KOPT-K1 (cell line): ENCODE data around the gene DMBT1.

ENCODE experiments used
- H3K27ac ChIP-seq: fragments of 200-600 bp; sonication (generic); 2 replicates; pipeline ENCODE4 v1.5.1; 2016; ENCODE audit warnings: antibody characterized with exemption, mild to moderate bottlenecking, low read depth, low read length; ENCODE audit not compliant: poor library complexity, severe bottlenecking
- H3K36me3 ChIP-seq: fragments of 200-600 bp; sonication (generic); 2 replicates; pipeline ENCODE4 v1.5.1; 2017; ENCODE audit warnings: antibody characterized with exemption, mild to moderate bottlenecking, low read length, moderate library complexity; ENCODE audit not compliant: insufficient read depth
- H3K9me3 ChIP-seq: fragments of 200-600 bp; sonication (generic); 2 replicates; pipeline ENCODE4 v1.5.1; 2017; ENCODE audit warnings: antibody characterized with exemption, low read length, mild to moderate bottlenecking; ENCODE audit not compliant: insufficient read depth, poor library complexity, severe bottlenecking

DMBT1 gene

DNA sequence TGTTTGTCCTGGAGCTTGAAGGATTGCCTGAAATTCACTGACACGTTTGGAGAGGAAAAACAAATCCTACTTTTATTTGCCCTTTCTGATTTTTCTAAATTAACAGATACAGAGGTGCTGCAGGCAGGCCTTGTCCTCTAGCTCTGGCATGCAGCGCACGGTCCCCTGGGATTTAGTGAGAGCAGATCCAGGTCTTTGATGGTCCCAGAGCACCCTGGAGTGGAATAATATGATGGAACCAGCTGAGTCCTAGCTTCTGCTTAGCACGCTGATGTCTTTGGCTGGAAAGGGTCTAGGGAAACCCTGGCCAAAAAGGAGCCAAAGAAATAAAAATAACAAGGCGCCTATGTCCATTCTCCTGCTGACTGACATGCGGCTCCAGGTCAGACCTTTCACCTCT is 98.6 kb downstream of the DMBT1 start:
- H3K9me3 ChIP-seq: no peaks in the 10 kb centered on the region
- H3K36me3 ChIP-seq: no peaks in the 10 kb centered on the region
- H3K27ac ChIP-seq: no peak overlapping the region

DNA sequence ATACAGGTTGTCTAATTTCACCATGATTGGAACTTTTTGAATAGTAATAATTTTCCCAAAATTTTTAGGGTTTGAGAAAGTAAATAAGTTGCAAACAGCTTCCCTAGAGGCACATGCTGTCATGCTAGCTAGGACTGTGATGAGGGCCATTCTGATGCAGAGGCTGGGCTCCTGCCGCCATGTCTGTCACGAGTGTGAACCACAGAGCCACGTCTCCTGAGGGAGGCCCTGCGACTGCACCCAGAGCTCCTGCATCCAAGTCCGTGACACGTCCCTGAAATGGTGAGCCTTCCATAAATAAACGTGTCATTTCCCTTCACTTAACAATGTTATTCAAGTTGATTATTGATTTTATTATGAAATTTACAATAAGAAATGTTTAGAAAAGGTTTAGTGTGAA is 99.1 kb downstream of the DMBT1 start:
- H3K36me3 ChIP-seq: no peaks in the 10 kb centered on the region
- H3K27ac ChIP-seq: no peak overlapping the region
- H3K9me3 ChIP-seq: no peaks in the 10 kb centered on the region

GRCh38 chr10:122660696-122661095 is 100.1 kb downstream of the DMBT1 start:
- Histone ChIP-seq H3K27ac (no peak overlapping the region), H3K36me3 (no peaks in the 10 kb centered on the region), H3K9me3 (no peaks in the 10 kb centered on the region)

GRCh38 chr10:122662231-122662630 is 101.7 kb downstream of the DMBT1 start:
- H3K36me3 ChIP-seq: no peaks in the 10 kb centered on the region
- H3K27ac ChIP-seq: no peak overlapping the region
- H3K9me3 ChIP-seq: no peaks in the 10 kb centered on the region

- no peaks in the 10 kb centered on the region for H3K9me3 ChIP-seq
Observed at GRCh38 chr10:122663516-122664130, 103.1 kb downstream of the DMBT1 start.

DNA sequence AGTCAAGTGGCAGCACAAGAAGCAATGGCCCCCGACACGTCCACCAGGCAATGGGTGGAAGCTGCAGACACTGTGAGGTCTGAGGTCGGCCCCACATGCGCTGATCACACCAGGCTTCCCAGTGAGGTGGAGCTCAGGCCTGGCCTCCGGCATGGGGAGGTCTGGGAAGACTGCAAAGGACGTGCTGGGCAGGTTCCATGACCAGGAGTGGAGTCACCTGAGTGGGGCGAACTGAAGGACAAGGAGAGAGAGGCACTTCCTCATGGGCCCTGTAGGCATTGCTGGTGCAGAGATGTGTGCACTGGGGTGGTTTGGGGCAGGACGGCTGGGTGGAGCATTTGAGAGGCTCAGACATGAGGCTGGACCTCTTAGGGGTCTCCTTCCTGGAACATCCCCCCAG is 103.9 kb downstream of the DMBT1 start:
- no peaks in the 10 kb centered on the region for H3K9me3 ChIP-seq
- H3K36me3 ChIP-seq: no peaks in the 10 kb centered on the region
- no peak overlapping the region for H3K27ac ChIP-seq

More at GRCh38 chr10:122663516-122664130, 103.1 kb downstream of the DMBT1 start:
- Histone ChIP-seq H3K27ac (no peak overlapping the region), H3K36me3 (no peaks in the 10 kb centered on the region)

DNA sequence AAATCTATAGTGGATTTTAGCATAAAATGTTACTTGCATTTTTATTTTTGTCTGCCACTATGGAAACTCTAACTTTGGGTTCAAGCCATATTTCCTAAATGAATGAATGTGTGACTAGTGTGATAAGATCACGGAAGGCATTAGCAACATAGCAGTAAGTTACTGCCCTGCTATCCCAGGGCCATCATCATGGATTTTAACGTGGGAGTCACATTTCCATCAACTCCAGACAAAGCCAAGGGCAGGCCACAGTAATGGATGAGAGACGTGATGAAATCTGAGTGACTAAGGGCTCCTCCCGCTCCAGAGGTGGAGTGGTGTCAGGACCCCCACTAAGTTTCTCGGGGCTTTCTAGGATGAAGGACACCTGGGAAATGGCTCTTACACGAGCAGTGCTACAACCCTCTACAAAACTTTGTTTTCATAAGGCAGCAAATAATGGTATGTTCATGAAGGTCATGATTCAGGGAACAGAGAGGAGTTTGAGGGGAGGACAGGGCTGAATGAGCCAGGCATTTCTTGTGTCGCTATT is 104.8 kb downstream of the DMBT1 start:
- Histone ChIP-seq H3K27ac (no peak overlapping the region), H3K9me3 (no peaks in the 10 kb centered on the region), H3K36me3 (no peaks in the 10 kb centered on the region)

DNA sequence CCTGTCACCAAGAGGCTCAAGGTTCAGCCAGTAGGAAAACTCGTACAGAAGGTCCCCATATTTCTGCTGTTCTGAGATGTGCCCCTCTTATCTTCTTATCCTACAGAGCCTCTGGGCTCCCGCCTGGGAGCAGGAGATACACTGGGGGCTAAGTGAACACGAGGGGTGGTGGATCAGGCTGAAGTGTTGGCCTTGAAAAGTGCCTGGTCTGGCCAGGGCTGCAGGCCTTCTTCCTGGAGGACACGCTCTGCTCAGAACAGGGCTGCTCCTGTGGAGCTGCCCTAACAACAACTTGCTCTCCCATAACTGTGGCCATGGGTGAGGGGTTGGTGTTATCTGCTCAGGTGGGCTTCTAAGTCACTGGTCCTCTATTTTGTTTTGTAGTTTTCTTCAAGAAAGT is 105.4 kb downstream of the DMBT1 start:
- H3K9me3 ChIP-seq: no peaks in the 10 kb centered on the region
- H3K36me3 ChIP-seq: no peaks in the 10 kb centered on the region
- no peak overlapping the region for H3K27ac ChIP-seq

DNA sequence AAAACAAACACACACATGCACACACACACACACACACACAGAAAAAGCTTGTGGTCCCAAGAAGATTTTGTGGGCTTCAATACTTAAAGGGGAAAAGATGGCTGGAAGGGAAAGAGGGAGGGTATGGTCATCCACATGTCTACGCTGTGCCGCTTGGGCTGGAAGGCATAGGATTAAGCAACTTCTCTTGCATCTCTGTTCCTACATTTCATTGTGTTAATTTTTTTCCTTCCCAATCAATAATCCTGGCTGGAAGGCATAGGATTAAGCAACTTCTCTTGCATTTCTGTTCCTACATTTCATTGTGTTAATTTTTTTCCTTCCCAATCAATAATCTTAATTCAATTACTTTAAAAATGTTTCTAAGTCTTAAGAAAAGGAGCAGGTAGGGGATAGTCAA is 108.5 kb downstream of the DMBT1 start:
- Histone ChIP-seq H3K36me3 (no peaks in the 10 kb centered on the region), H3K9me3 (no peaks in the 10 kb centered on the region), H3K27ac (no peak overlapping the region)

DNA sequence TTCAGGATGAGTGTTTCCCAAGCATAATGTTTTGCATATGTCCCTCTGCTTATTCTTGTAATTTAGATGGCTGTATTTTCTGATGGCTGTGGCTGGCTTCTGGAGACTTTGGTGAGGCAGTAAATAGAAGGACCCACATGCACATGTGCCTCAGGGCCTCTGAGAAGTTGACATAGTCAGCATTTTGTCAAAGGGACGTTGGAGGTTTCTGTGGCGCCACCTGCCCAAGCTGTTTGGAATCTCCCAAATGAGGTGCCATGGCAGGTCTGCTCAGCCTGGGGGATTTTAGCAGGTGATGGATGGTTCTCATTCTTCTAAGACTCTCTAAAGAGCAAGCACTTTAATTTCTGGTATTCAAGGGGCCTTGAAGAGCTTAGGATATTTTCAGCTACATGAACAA is 109.3 kb downstream of the DMBT1 start:
- Histone ChIP-seq H3K36me3 (no peaks in the 10 kb centered on the region), H3K9me3 (no peaks in the 10 kb centered on the region), H3K27ac (no peak overlapping the region)

DNA sequence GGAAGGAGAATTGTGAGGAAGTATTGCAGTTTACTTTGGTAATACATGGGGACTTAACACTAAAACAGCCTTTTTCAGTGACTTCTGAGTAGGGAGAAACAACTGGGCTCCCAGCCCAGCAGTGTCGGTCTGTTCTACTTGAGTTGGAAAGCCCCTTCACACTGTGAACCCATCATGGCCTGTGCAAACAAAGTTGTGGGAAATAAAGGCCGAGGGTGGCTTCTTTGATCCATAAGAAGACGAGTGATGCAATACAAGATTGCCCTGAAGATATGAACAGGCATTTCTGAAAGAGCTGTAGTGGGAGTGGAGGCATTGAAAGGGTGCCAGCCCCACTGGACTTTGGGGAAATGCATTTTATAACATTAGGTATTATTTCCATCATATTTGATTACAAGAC is 110.8 kb downstream of the DMBT1 start:
- Histone ChIP-seq H3K36me3 (no peaks in the 10 kb centered on the region), H3K27ac (no peak overlapping the region), H3K9me3 (no peaks in the 10 kb centered on the region)

DNA sequence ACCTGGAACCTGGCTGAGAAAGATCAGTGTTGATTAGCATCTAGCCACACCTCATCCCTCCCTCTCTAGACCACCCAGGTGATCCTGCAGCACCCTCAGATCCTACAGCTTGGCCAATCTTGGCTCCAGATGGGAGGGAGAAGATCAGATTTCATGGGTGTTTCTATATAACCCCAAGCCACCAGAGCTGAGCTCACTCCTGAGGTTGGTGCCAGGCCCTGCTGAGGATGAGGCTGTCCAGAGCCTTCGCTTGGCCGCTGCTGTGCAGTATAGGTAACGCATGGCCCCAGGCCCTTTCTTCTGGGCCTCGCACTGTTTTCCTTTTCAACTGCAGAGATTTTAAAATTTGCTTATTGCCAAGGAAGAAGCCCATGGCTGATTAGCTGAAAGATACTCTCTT is 112.1 kb downstream of the DMBT1 start:
- H3K36me3 ChIP-seq: no peaks in the 10 kb centered on the region
- no peak overlapping the region for H3K27ac ChIP-seq
- H3K9me3 ChIP-seq: no peaks in the 10 kb centered on the region

- Histone ChIP-seq H3K36me3 (no peaks in the 10 kb centered on the region), H3K27ac (no peak overlapping the region), H3K9me3 (no peaks in the 10 kb centered on the region)
Observed at GRCh38 chr10:122673269-122673668, 112.7 kb downstream of the DMBT1 start.

DNA sequence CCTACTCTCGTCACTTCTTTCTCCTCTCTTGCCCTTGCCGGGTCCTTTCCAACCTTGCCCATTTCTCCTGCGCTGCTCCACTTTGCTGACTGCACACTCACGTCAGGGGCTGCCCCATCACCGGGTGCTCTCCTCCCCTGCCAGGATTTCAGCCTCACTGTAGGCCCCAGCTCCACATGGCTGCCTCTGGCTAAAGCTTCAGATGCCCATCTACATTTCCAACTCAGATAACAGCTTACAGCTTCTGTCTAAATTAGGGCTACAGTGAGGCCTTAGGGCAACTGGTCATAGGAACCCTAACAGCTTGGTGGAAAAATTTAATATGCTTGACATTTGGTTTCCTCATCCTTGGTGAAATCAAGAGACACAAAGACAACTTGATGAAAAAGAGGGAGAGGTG is 113.2 kb downstream of the DMBT1 start:
- H3K9me3 ChIP-seq: no peaks in the 10 kb centered on the region
- H3K27ac ChIP-seq: no peak overlapping the region
- H3K36me3 ChIP-seq: no peaks in the 10 kb centered on the region

DNA sequence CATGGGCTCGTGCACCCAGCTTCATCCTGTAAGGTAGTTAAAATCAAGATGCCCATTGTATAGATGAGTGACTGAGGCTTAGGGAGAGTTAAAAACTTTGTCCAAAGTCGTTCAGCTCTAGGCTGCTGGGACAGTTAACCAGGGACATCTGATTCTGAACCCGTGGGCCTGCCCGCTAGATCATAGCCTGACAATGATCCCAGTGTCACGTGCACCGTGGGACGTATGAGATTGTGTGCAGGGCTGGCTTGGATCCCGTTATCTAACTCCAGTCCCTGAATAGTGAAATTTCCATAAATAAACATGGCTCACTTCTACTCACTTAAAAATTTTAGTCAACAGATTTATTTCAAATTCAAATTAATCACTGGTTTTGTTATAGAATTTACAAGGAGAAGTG is 114.2 kb downstream of the DMBT1 start:
- Histone ChIP-seq H3K36me3 (no peaks in the 10 kb centered on the region), H3K27ac (no peak overlapping the region)

GRCh38 chr10:122675278-122675677 is 114.7 kb downstream of the DMBT1 start:
- Histone ChIP-seq H3K27ac (no peak overlapping the region), H3K9me3 (no peaks in the 10 kb centered on the region), H3K36me3 (no peaks in the 10 kb centered on the region)

More for the DNA sequence above, 114.2 kb downstream of the DMBT1 start:
- H3K9me3 ChIP-seq: no peaks in the 10 kb centered on the region
